ENCODE data around the gene NTHL1.

The NTHL1 gene

GRCh38 chr16:2047330-2048115 is at the start of gene NTHL1, which contains the start of gene TSC2:
NTHL1 (minus strand) TSS chr16:2047834; CDS start chr16:2047823, 11 bp downstream.
TSC2 (plus strand) TSS chr16:2047985; CDS start chr16:2048616, 631 bp downstream.
- peak; percentile 72 for DNase-seq

GRCh38 chr16:2096853-2097595 is 49.4 kb upstream of the NTHL1 start:
- no peak for DNase-seq

GRCh38 chr16:2095918-2096582 is 48.4 kb upstream of the NTHL1 start:
- DNase-seq = no peak

DNA sequence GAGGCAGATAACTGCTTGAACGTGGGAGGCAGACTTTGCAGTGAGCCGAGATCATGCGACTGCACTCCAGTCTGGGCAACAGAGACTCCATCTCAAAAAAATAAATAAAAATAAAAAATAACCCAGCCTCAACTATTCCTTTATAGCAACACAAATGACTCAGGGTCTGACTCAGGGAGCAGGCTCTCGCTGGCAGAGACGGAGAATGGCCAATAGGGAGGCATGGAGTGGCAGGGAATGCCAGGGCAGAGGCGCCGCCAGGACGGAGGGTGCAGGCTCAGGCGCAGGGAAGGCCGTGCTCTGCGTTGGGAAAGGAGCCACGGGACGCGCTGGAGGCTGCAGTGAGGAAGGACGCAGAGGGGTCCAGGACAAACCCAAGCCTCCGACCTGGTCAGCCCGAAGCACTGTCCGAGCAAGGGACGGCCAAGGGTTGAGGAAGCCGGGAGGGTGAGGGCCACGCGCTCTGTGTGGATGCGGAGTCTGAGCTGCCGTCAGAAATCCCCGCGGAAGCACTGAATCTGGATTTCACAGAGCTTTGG is 47.8 kb upstream of the NTHL1 start:
- no peak for DNase-seq

- DNase-seq = no peak
These were observed 46.2 kb upstream of the NTHL1 start for GRCh38 chr16:2093793-2094192.

DNA sequence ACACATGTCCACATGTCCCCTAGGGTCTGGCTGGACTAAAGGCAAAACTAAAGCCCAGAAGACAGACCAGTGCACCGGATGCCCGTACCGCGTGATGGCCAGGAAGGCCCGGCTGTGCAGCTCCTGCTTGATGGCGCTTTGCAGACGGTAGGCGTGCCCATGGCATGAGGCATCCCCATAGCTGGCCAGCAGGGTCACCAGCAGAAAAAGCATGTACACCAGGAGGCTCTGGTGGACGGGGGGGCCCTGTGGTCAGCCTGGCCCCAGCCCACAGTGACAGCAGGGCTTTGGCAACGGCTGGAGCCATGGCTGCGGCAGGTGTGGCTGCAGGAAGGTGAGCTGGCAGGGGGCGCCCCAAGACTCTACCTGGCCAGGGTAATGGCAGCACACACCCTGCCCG is 45.2 kb upstream of the NTHL1 start:
- DNase-seq = no peak

DNA sequence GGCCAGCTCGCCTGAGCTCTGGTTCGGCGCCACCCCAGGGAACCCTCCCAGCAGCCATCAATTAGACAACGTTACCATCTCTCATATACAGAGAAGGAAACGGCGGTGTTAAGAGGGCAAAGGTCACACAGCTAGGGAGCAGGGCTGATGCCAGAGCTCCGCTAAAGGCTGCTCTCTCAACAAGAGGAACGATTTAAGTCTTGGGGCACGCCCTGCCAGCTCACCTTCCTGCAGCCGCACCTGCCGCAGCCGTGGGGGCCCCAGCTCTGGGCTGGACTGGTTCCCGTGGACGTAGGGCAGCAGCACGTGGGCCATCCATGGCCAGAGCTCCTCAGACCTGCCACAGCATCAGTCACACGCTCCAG is 44.6 kb upstream of the NTHL1 start:
- DNase-seq = no peak

GRCh38 chr16:2091547-2092255 is 44.1 kb upstream of the NTHL1 start:
- no peak for DNase-seq

DNA sequence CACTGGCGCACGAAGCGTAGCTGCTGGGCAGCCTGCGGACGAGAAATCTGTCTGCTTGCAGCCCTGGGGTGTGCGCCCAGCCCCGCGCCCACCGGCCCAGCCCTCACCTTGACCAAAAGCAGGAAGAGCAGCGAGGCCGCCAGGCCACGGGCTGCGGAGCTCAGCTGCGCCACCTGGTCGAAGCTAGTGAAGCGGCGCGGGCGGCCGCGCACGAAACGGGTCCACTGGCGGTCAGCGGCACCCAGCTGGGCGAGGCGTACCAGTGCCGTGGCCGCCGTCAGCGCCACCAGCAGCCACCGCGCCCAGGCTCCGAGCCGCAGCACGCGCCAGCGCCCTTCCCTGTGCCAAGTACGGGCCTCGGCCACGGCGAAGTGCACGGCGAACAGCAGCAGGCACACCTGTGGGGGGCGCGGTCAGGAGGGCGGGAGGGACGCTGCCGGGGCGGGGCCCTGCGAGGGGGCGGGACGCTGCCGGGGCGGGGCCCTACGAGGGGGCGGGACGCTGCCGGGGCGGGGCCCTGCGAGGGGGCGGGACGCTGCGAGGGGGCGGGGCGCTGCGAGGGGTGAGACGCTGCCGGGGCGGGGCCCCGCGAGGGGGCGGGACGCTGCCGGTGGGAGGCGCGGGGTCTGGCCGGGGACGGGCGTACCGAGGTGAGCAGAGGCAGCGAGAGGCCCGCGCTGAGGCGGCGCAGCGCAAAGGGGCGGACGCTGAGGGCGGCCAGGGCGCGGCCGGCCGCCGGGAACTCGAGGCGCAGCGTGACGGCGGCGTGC is 43.3 kb upstream of the NTHL1 start:
- DNase-seq = no peak

- DNase-seq = no peak
These were observed 42.8 kb upstream of the NTHL1 start for GRCh38 chr16:2090481-2090776.

DNA sequence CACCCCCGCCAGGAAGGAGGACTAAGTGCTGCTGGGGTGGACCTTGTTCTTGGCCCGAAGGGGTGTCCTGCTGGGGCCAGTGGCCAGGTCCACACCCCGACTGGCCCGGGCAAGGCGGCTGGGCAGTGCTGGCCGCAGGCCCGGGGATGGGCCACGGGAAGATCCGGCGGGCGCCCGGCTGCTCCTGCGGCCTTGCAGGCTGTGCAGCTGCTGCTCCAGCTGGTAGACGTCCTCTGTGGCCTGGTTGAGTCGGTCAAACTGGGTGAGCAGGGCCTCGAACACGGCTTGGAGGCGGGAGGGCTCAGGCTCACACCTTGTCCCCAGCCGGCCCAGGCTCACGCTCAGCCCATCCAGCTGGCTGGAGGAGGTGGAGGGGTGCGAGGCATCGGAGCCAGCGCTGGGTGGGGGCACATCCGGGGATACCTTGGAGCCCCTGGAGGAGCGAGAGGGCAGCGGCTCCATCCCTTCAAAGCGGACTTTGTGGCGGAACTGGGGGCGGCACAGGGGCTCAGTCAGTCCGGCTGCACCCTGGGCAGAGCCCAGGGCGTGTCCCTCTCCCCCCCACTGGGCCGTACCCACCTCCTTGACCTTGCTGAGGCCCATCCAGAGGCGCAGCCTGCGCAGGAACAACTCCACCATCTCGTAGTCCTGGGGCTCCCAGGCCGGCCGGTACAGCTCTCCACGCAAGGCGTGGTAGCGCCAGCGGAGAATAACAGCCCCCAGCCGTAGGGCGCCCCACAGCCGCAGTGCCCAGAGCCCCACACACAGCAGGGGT is 42.3 kb upstream of the NTHL1 start:
- DNase-seq = no peak

DNA sequence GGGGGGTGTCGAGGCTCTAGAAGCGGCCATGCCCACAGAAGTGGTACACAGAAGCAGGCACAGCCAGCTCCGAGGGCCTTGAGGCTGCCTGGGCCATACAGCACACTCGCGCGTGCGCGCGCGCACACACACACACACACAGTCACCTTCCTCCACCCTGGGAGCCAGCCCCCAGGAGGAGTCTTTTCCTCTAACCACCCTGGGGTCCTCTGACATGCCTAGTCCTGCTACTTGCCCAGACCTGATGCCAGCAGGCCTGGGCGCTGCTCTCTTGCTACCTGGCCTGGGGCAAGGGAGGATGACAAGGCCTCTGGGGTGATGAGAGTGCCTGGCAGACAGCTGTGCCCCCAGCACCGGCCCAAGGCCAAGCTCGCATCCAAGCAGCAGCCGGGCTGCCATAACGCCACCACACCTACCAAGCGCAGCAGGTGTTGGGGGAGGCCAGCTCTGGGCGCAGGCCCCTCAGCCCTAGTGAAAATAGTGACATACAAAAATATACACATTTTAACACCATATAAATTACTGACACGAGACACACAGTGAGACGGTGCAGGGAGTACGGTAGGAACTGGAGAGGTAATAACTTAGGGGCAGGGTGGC is 41.2 kb upstream of the NTHL1 start:
- DNase-seq = no peak

- DNase-seq = no peak
These were observed 40.4 kb upstream of the NTHL1 start for GRCh38 chr16:2087748-2088631.

DNA sequence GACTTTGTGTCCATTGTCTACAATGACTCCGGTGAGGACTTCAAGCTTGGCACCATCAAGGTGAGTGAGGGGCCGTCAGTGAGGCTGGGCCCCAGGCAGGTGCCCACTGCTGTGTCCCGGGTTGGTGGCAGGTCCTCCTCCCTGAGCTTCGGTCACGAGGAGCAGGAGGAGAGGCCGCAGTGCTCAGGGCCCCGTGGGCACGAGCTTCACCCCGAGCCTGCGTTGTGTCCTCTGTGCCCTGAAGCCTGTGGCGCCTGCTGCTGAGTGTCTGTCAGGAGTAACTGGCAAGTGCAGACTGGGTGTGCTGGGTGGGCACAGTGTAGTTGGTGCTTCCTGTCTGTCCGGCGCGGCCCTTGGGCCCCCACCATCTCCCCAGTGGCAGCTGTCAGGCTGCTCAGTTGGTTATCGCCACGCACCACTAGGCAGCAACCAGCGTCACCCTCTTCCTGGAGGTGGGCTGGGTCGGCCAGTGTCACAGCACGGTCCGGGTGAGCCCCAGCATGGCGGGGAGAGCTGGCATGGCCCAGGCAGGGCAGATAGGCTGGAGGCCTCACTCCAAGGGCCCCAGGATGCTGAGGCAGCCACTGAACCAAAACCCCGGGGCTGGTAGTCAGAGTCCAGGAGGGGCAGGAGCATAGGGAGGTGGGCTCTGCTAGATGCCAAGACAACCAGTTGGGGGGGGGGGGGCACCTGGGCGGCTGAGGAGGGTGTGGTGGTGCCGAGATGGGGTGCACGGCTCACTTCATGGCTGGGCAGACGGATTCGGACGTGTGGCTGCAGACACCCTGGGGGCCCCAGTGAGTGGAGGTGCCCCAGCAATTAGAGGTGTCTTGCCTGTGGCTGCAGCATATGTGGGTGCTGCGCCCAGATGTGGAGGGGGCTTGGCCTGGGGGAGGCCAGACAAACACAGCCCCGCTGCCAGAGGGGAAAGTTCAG is 39.4 kb upstream of the NTHL1 start:
- no peak for DNase-seq

DNA sequence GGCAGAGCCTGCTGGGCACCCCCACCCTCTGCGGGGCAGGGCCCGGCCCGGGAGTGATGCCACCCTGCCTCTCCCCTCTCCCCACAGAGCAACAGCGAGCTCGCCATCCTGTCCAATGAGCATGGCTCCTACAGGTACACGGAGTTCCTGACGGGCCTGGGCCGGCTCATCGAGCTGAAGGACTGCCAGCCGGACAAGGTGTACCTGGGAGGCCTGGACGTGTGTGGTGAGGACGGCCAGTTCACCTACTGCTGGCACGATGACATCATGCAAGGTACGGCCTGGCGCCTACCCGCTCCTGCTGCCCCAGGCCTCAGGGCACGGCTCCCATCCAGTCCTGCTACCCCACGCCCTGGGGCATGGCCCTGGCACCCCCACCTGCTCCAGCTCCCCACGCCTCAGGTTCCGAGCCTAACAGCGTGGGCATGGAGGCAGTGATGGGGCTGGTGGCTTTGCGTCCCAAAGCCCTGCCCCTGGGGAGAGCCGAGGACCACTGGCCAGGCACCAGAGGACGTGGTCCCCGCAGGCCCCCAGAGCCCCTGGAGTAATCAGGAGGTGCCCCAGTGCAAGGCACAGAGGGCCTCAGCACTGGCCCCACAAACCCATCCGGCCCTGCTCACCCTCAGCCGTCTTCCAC is 38.6 kb upstream of the NTHL1 start:
- no peak for DNase-seq

DNA sequence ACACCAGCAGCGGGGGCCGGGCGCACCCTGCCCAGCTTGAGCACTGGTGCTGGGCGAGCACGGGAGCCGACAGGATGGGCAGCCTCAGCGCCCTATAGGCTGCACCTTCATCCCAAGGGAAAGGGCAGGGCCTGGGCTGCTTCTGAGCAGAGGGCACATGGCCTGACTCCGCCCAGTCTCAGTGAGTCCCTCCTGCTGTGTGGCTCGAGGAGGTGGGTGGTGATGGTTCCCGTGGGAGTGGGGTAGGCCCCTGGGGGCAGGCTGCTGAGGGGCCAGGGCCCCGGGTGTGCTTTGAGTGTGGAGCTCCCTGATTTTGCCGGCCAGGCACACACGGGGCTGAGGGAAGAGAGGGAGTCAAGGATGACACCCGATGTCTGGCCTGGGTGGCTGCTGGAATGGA is 38.0 kb upstream of the NTHL1 start:
- DNase-seq = no peak

DNA sequence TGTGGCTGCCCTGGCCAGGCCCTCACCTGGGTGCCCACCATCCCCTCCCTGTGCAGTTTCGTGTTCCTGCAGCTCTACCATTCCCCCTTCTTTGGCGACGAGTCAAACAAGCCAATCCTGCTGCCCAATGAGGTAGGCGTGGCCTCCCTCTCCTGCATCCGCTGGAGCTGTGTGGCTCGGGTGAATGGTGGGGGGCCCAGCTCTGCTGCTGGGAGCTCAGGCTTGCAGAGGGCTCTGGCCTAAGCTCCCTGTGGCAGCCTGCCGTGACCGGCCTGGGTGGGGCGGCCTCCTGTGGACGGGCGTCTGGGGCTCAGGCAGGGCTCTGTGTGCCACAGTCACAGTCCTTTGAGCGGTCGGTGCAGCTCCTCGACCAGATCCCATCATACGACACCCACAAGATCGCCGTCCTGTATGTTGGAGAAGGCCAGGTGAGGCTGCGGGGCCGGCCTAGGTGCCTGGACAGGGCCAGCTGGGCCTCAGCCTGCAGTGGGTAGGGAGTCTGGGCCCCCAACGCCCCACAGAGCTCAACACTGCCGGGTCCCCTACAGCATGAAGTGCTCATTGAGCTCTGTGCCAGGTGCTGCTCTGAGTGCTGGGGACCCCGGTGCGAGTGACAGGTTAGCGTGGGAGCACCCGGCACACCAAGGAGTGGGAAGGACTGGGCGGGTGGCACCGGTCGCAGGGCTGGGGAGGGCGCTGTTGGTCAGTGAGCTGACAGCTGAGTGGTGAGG is 37.4 kb upstream of the NTHL1 start:
- DNase-seq = no peak

All from KG1 (cell line).